Hindlimb muscle (tissue), 1 donor: ENCODE results near the gene HOXA5. TPM values are rescaled to one million over a fixed set of nuclear protein-coding genes. Genes with fewer than 3 reads are reported as not detected.

ENCODE experiments used
- DNase-seq: peaks from one replicate; pipeline ENCODE4 v3.0.0-alpha.2; 2013
- polyA plus RNA-seq: library from polyadenylated mRNA; unstranded; fragments of 120-200 nt; gene quantifications from one replicate; pipeline ENCODE4 v1.2.1, GENCODE V29; 2013; ENCODE audit not compliant: insufficient read length

Gene HOXA5
- polyA plus RNA-seq, 1 donor: 7.0 TPM

- no peak for DNase-seq
Observed at GRCh38 chr7:27116962-27117886, 26.3 kb downstream of the HOXA5 start.

- no peak for DNase-seq
Observed at GRCh38 chr7:27116031-27116961, 27.2 kb downstream of the HOXA5 start.

- no peak for DNase-seq
Observed at GRCh38 chr7:27115221-27116026, 28.1 kb downstream of the HOXA5 start.

- no peak for DNase-seq
Observed at GRCh38 chr7:27114881-27115220, 28.6 kb downstream of the HOXA5 start.

- DNase-seq: no peak
Observed at GRCh38 chr7:27113991-27114769, 29.3 kb downstream of the HOXA5 start.

- peak; percentile 68 for DNase-seq
Observed at GRCh38 chr7:27112955-27113949, 30.2 kb downstream of the HOXA5 start.

DNA sequence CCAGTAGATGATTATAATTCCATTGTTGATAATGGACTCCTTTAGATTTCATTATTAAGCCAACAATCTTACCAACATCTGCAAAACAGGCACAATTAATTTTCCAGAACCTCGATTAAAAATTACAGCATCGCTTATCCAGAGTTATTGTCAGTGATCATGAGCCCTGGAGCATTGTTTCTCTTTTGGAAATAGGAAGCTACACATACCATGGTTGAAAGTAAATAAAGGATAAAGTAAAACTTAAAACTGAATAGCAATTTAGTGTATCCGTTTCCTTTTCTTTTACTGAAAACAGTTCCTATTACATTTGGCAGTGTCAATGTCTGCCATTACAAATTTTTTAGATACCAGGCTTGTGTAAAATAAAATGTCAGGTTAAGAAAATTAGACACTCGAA, 31.1 kb downstream of the HOXA5 start:
- no peak for DNase-seq

GRCh38 chr7:27111751-27112277, 31.7 kb downstream of the HOXA5 start:
- no peak for DNase-seq

DNA sequence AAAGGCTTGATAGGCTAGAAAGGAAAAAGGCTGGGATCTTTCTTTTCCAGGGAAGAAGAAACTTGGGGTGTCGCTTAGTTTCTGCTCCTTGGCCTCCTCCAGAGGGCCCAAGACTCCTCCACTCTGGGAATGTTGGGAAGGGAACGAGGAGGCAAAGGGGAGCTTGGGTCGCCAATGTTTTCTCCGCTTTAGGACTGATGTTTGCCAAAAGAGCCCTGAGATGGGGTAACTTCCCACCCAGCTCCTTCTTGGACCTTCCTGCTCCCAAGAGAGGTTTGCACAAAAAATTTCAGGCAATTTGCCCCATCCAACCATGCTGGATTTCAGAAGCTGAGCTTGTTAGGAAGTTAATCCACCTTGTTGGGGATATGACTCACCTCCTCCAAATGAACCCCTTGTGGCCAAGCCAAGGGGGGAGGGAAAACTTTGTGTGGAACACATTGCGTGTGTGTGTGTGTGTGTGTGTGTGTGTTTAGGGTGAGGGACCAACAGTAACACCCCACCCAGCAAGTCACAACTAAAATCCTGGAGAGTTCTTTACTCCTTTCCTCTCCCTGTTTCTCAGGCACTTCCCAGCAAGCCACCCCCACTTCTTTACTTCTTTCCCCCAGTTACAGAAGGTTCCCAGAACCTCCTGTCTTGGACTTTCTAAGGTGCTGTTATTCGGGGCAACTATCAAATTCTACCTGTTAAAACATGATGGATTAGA, 32.3 kb downstream of the HOXA5 start:
- no peak for DNase-seq

DNA sequence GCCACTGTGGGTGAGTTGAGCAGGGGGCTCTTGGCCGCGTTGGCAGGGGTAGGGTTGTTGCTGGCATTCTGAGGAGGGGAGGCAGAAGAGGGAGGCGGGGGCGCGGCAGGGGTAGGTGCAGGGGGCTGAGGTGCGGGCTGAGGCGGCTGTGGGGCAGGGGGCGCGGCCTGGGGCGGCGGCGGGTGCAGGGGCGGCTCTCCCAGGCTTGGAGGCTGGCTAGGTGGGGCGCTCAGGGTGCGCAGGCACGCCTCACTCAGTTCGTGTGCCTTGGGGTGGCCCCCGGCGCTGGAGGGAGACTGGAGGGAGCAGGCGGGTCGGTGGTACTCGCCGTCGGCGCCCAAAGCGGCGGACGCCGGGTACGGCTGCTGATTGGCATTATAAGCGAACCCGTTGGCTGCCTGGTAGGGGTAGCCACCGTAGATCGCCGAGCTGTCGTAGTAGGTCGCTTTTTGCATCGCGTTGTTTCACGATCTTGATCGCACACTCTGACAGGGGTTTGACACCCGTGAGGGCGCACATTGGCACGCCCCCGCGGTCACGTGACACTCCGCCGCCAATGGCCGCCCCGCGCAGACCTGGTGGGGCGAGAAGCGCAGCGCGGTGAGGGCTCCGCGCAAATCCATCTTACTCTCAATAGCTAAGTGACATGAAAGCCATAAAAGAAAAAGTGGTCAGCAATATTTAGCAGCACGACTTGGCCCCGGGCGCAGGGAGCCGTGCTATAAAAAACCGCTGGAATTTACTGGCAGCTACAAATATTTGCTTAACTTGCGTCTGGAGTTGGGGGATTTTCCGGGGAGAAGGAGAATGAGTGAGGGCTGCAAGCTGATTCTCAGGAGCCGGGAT, 33.1 kb downstream of the HOXA5 start:
- peak; percentile 53 for DNase-seq

DNA sequence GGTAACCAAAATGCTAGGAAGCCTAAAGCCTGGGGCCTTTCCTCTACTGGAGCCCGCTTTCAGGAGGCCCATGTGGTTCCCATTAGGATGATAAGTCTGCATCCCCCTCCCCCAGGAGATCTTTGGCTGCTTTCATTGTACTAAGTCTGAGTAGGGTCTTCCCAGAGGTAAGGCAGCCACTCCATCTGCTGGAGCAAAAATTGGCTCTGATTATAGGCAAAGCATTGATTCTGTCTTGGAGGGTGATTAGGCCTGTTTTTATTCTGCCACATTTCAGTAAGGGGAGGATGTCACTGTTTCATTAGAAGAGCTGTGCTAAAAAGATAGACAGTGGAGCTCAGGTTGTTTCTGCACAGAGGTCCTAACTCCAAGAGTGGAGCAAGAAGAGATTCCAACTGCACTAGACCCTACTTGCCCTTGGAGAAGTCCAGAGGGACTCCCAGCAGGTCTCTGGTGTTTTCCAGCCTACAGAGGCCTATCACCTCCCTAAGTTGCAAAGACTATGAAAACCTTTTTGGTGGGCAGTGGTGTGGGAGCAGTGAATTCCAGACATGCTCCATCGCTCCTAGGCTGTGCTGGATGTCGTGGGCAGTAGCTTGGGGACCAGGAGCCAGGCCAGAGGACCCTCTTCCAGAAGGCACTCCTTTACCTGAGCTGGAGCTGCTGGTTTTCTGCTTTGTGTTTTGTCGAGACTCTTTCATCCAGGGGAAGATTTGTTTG, 33.9 kb downstream of the HOXA5 start:
- no peak for DNase-seq

- no peak for DNase-seq
Observed at GRCh38 chr7:27108390-27109127, 34.9 kb downstream of the HOXA5 start.

- no peak for DNase-seq
Observed at GRCh38 chr7:27107391-27108381, 35.8 kb downstream of the HOXA5 start.

- no peak for DNase-seq
Observed at GRCh38 chr7:27106901-27107240, 36.6 kb downstream of the HOXA5 start.

DNA sequence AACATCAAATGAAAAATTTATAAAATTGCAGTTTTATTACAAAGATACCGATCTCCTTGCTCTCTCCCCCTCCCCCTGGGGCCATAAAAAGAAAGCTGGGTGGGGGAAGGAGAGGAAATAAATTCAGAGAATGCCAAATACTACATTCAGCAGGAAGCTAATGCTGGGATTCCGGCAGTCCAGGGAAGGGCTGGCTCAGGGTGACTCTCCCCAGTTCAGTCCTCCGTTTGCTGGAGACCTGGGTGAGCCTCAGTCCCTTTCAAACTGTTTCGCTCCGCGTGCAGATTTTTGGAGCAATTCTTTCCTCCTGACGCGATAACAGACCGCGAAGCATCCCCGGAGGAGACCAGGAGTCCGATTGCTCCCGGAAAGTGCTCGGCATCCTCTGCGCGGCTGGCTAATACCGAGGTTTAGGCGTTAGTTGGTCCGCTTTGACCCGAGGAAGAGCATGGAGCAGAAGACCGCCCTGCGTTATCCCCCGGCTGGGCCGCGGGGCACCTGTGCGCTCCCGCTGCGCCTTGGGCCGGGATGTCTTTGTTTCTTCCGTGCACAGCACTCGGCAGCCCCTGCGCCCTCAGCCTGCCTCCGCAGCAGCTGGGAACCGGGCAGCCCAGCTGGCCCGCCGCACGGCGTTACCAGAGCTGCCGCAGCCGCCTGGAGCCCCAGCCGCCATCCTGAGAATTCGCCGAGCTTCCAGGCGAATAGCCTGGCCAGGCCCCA, 37.1 kb downstream of the HOXA5 start:
- no peak for DNase-seq
